ENCODE measurements around the gene CYP4F22.
"Not testable (repeated sequence)": the region's sequence is repeated elsewhere in the genome, so short reads cannot be mapped to it uniquely, and the experiment has no call there.

The CYP4F22 gene

GRCh38 chr19:15583346-15583745, 75.0 kb downstream of the CYP4F22 start:
- DNase-seq: no peak

- DNase-seq: no peak
Observed at GRCh38 chr19:15584095-15584494, 75.8 kb downstream of the CYP4F22 start.

GRCh38 chr19:15584541-15585115, 76.3 kb downstream of the CYP4F22 start:
- peak; percentile 80 to 85 for DNase-seq

GRCh38 chr19:15587663-15588062, 79.3 kb downstream of the CYP4F22 start:
- DNase-seq: no peak

GRCh38 chr19:15588265-15588664, 79.9 kb downstream of the CYP4F22 start:
- DNase-seq: no peak

GRCh38 chr19:15589760-15590451, 81.6 kb downstream of the CYP4F22 start:
- DNase-seq: no peak

- no peak for DNase-seq
Observed at GRCh38 chr19:15591796-15592195, 83.5 kb downstream of the CYP4F22 start.

GRCh38 chr19:15592506-15592905, 84.2 kb downstream of the CYP4F22 start:
- DNase-seq: not testable (repeated sequence)

- not testable (repeated sequence) for DNase-seq
Observed at GRCh38 chr19:15593766-15594165, 85.4 kb downstream of the CYP4F22 start.

GRCh38 chr19:15595069-15595468, 86.7 kb downstream of the CYP4F22 start:
- no peak for DNase-seq

All from activated CD4-positive, alpha-beta T cell treated with anti-CD3 and anti-CD28 coated beads, Interleukin-2, amount 50 U/mL, for 4 hours (primary cell).